ACC112 (cell line): ENCODE measurements around the gene SUGT1.
"Not testable (repeated sequence)": the region's sequence is repeated elsewhere in the genome, so short reads cannot be mapped to it uniquely, and the experiment has no call there.

ENCODE experiments used
- H2AFZ ChIP-seq: fragments of 200-600 bp; sonication (generic); one replicate; pipeline ENCODE4 v1.6.0; 2017; ENCODE audit warnings: antibody characterized with exemption, low read length; ENCODE audit not compliant: unreplicated experiment
- H3K27ac ChIP-seq: fragments of 200-600 bp; sonication (generic); 2 replicates; pipeline ENCODE4 v1.5.1; 2014; ENCODE audit warnings: low read depth, mild to moderate bottlenecking, antibody characterized with exemption, low read length, moderate library complexity
- H3K27me3 ChIP-seq: fragments of 200-600 bp; sonication (generic); 2 replicates; pipeline ENCODE4 v1.6.1; 2014; ENCODE audit warnings: mild to moderate bottlenecking, antibody characterized with exemption, low read length, moderate library complexity, mixed read lengths; ENCODE audit not compliant: insufficient read depth
- H3K36me3 ChIP-seq: fragments of 200-600 bp; sonication (generic); 2 replicates; pipeline ENCODE4 v1.6.1; 2016; ENCODE audit warnings: mild to moderate bottlenecking, antibody characterized with exemption, low read length, moderate library complexity, mixed read lengths; ENCODE audit not compliant: insufficient read depth
- H3K4me1 ChIP-seq: fragments of 200-600 bp; sonication (generic); one replicate; pipeline ENCODE4 v1.6.1; 2016; ENCODE audit warnings: low read length, mixed read lengths; ENCODE audit not compliant: insufficient read depth, unreplicated experiment, control insufficient read depth
- H3K4me3 ChIP-seq: fragments of 200-600 bp; sonication (generic); 2 replicates; pipeline ENCODE4 v1.5.1; 2014; ENCODE audit warnings: mild to moderate bottlenecking, low read depth, low read length
- H3K79me2 ChIP-seq: fragments of 200-600 bp; sonication (generic); one replicate; pipeline ENCODE4 v1.6.0; 2016; ENCODE audit warnings: low read length; ENCODE audit not compliant: control insufficient read depth, unreplicated experiment, insufficient read depth

The SUGT1 gene

GRCh38 chr13:52652196-52652979 lies at the start of gene SUGT1:
Gene SUGT1, plus strand, starts transcription at chr13:52652836. Its CDS starts 85 bp downstream, at chr13:52652921.
- peaks cover 17% of the 10 kb centered on the region for H3K4me1 ChIP-seq
- peak within 1 kb of the TSS; percentile 99 for H3K27ac ChIP-seq
- H3K36me3 ChIP-seq, result 0 out of 2 replicates have a peak, but pooled peaks cover under 1% of the 10 kb centered on the region
- no peaks in the 10 kb centered on the region for H3K27me3 ChIP-seq
- peaks cover 67% of the 10 kb centered on the region for H3K79me2 ChIP-seq
- H3K4me3 ChIP-seq, result peak within 1 kb of the TSS; percentile 84
- peak within 1 kb of the TSS; percentile 93 for H2AFZ ChIP-seq

- H3K27me3 ChIP-seq, H3K27ac ChIP-seq, H3K36me3 ChIP-seq, H3K79me2 ChIP-seq, H3K4me3 ChIP-seq, H3K4me1 ChIP-seq, H2AFZ ChIP-seq: not testable (repeated sequence)
These were observed 49.3 kb upstream of the SUGT1 start for GRCh38 chr13:52603316-52603715.

- not testable (repeated sequence) for H3K27ac ChIP-seq, H3K4me1 ChIP-seq, H3K27me3 ChIP-seq, H3K79me2 ChIP-seq, H3K4me3 ChIP-seq, H2AFZ ChIP-seq, H3K36me3 ChIP-seq
These were observed 46.5 kb upstream of the SUGT1 start for GRCh38 chr13:52606126-52606525.

- not testable (repeated sequence) for H3K36me3 ChIP-seq, H3K79me2 ChIP-seq, H3K4me1 ChIP-seq
These were observed 45.8 kb upstream of the SUGT1 start for GRCh38 chr13:52606795-52607194.

GRCh38 chr13:52608184-52608583 lies 44.5 kb upstream of the SUGT1 start:
- not testable (repeated sequence) for H3K36me3 ChIP-seq, H3K4me3 ChIP-seq, H3K79me2 ChIP-seq, H3K27me3 ChIP-seq, H3K27ac ChIP-seq, H3K4me1 ChIP-seq, H2AFZ ChIP-seq

More at GRCh38 chr13:52606795-52607194, 45.8 kb upstream of the SUGT1 start:
- not testable (repeated sequence) for H3K27me3 ChIP-seq, H3K27ac ChIP-seq, H3K4me3 ChIP-seq, H2AFZ ChIP-seq

- H2AFZ ChIP-seq, H3K4me3 ChIP-seq, H3K27ac ChIP-seq, H3K27me3 ChIP-seq, H3K4me1 ChIP-seq, H3K79me2 ChIP-seq, H3K36me3 ChIP-seq: not testable (repeated sequence)
These were observed 43.5 kb upstream of the SUGT1 start for GRCh38 chr13:52609013-52609606.

GRCh38 chr13:52610158-52610557 lies 42.5 kb upstream of the SUGT1 start:
- H3K4me3 ChIP-seq, H3K36me3 ChIP-seq, H3K27me3 ChIP-seq, H2AFZ ChIP-seq, H3K27ac ChIP-seq, H3K79me2 ChIP-seq, H3K4me1 ChIP-seq: not testable (repeated sequence)

GRCh38 chr13:52615134-52615801 lies 37.4 kb upstream of the SUGT1 start:
- Histone ChIP-seq H3K27ac (no peak overlapping the region), H3K27me3 (no peaks in the 10 kb centered on the region), H3K4me3 (no peak overlapping the region), H3K4me1 (peaks cover 6% of the 10 kb centered on the region), H3K79me2 (peaks cover 14% of the 10 kb centered on the region), H2AFZ (no peak overlapping the region), H3K36me3 (no peaks in the 10 kb centered on the region)

GRCh38 chr13:52615812-52616211 lies 36.8 kb upstream of the SUGT1 start:
- Histone ChIP-seq H3K27me3 (no peaks in the 10 kb centered on the region), H2AFZ (no peak overlapping the region), H3K4me3 (no peak overlapping the region), H3K4me1 (peaks cover 6% of the 10 kb centered on the region), H3K27ac (no peak overlapping the region), H3K36me3 (no peaks in the 10 kb centered on the region), H3K79me2 (peaks cover 17% of the 10 kb centered on the region)

GRCh38 chr13:52617070-52618060 lies 35.3 kb upstream of the SUGT1 start:
- H3K4me1 ChIP-seq, result peaks cover 6% of the 10 kb centered on the region
- H2AFZ ChIP-seq, result peak overlapping the region; percentile 89
- peak overlapping the region; percentile 96 for H3K4me3 ChIP-seq
- H3K79me2 ChIP-seq, result peaks cover 17% of the 10 kb centered on the region
- no peaks in the 10 kb centered on the region for H3K27me3 ChIP-seq
- peak overlapping the region; percentile 41; the same call in 1 of the 2 replicates for H3K27ac ChIP-seq
- no peaks in the 10 kb centered on the region for H3K36me3 ChIP-seq
